ENCODE measurements around the gene SMARCB1.

SMARCB1 gene

DNA sequence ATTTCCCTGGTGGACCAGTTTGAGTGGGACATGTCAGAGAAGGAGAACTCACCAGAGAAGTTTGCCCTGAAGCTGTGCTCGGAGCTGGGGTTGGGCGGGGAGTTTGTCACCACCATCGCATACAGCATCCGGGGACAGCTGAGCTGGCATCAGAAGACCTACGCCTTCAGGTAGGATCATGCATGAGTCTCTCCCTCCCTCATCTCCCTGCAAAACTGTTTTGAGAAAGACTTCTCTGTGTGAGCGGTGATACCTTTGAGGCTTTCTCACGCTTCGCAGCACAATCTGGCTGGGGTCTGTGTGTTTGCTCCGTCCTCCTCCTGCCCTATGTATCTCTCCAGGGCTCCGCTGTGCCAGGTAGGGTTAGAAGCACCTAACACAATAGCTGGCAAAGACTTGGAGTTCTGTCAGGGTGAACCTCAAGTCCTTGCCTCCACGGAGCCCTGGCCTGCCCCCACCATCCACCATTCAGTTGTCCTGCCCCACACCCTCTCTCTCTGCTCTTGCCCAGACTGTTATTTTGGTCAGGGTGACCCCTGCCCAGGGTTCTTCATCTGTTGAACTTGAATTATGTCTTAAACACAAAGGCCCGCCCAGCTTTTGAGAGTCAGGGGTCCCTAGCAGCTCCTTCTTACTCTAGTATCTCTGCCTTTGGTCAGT, 38.6 kb downstream of the SMARCB1 start:
- no peak overlapping the region for H2AFZ ChIP-seq (ENCODE audit: low read depth, low read length)
- DNase-seq = no peak
- H4K91ac ChIP-seq (ENCODE audit: low read length) = peak overlapping the region; percentile 99
- H3K27ac ChIP-seq (ENCODE audit: low read length, poor library complexity, severe bottlenecking) = peak overlapping the region; percentile 57
- peak overlapping the region; percentile 91 for H2BK120ac ChIP-seq (ENCODE audit: low read depth, low read length)
- no peaks in the 10 kb centered on the region for H3K9me3 ChIP-seq (ENCODE audit: control insufficient read depth, low read length)
- peak overlapping the region in 1 of 2 experiments; percentile 71 for H3K14ac ChIP-seq (ENCODE audit: low read length in 2 of 2)
- H3K9ac ChIP-seq (ENCODE audit: low read length) = peak overlapping the region; percentile 57
- WGBS = 93% methylated on average over 12 of the region's 12 CpGs
- H2BK12ac ChIP-seq (ENCODE audit: low read length in 2 of 2) = peak overlapping the region; percentile 76 to 99
- H3K36me3 ChIP-seq (ENCODE audit: control insufficient read depth in 1 of 2, insufficient read depth in 2 of 2, low read depth in 1 of 2, low read length in 2 of 2) = peaks cover 82 to 83% of the 10 kb centered on the region in 2 experiments
- H3K4me3 ChIP-seq (ENCODE audit: insufficient read depth in 1 of 2, low read depth in 1 of 2, low read length in 2 of 2) = no peak overlapping the region
- H3K18ac ChIP-seq (ENCODE audit: low read depth in 1 of 2, low read length in 2 of 2) = peak overlapping the region; percentile 74 to 88
- peak overlapping the region; percentile 70 to 95 for H3K4ac ChIP-seq (ENCODE audit: low read depth in 1 of 2, low read length in 2 of 2)
- peak overlapping the region; percentile 58 for H2BK15ac ChIP-seq (ENCODE audit: low read depth, poor library complexity, severe bottlenecking)
- H3K23ac ChIP-seq (ENCODE audit: low read length in 2 of 2) = no peak overlapping the region
- peak overlapping the region; percentile 95 for H4K8ac ChIP-seq (ENCODE audit: low read length)
- H3K79me1 ChIP-seq (replicated peaks; ENCODE audit: low read length, poor library complexity, severe bottlenecking) = peaks cover 46% of the 10 kb centered on the region
- peak overlapping the region; percentile 93 for H2AK5ac ChIP-seq (ENCODE audit: low read length, severe bottlenecking)
- H2BK5ac ChIP-seq (ENCODE audit: low read depth, low read length, poor library complexity, severe bottlenecking) = peak overlapping the region; percentile 88
- no peak overlapping the region for H3K4me2 ChIP-seq (ENCODE audit: low read length, poor library complexity, severe bottlenecking)
- H3K27me3 ChIP-seq (ENCODE audit: control insufficient read depth in 1 of 2, insufficient read depth in 1 of 2, low read length in 2 of 2) = no peaks in the 10 kb centered on the region
- H3K4me1 ChIP-seq (ENCODE audit: control insufficient read depth, insufficient read depth, low read depth, low read length) = peaks cover 40% of the 10 kb centered on the region

DNA sequence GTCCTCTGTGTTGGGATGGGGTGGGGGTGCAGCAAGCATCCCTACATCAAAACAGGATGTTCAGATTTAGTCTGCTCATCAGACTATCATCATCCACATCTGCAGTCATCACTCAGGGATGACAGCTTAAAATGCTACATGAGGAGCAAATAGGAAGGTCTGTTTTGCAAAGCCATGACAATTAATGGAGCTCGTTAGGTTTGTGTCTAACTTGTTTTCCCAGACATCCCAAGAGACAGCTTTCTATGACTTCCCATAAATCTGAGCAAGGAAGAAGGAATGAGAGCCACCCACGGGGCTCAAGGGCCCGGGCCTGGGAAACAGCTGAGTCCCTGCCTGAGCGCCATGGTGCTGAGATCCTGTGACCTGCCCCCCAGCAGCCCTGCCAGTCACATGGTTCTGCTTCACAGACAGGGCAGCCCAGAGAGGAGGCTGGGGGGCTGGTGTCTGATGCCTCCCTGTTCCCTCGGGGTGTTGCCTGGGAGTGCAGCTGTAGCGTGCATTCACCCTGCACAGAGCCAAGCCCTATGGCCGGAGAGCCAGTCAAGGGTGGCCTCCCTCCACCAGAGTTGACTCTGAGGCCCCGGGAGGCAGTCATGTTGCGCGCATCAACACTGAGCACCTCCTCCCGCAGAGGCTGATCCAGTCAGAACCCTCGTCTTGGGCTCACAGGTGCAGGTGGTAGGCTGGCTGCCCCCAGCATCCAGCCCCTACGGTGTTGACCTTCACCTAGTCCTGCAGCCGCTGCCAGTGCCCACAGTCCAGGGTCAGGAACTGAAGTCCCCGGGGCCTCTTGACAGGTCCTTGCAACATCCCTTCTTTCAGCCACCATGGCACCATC, 40.0 kb downstream of the SMARCB1 start:
- Histone ChIP-seq H3K4me2 (ENCODE audit: low read length, poor library complexity, severe bottlenecking) (no peak overlapping the region), H2BK5ac (ENCODE audit: low read depth, low read length, poor library complexity, severe bottlenecking) (peak overlapping the region; percentile 53), H3K27me3 (ENCODE audit: control insufficient read depth in 1 of 2, insufficient read depth in 1 of 2, low read length in 2 of 2) (no peaks in the 10 kb centered on the region), H3K4me3 (ENCODE audit: insufficient read depth in 1 of 2, low read depth in 1 of 2, low read length in 2 of 2) (no peak overlapping the region), H3K18ac (ENCODE audit: low read depth in 1 of 2, low read length in 2 of 2) (peak overlapping the region; percentile 34 to 58), H2BK120ac (ENCODE audit: low read depth, low read length) (peak overlapping the region; percentile 21), H3K9me3 (ENCODE audit: control insufficient read depth, low read length) (no peaks in the 10 kb centered on the region), H3K4me1 (ENCODE audit: control insufficient read depth, insufficient read depth, low read depth, low read length) (peaks cover 40% of the 10 kb centered on the region), H2AFZ (ENCODE audit: low read depth, low read length) (no peak overlapping the region), H2BK12ac (ENCODE audit: low read length in 2 of 2) (peak overlapping the region in 1 of 2 experiments; percentile 11), H3K14ac (ENCODE audit: low read length in 2 of 2) (peak overlapping the region in 1 of 2 experiments; percentile 37), H3K79me1 (replicated peaks; ENCODE audit: low read length, poor library complexity, severe bottlenecking) (peaks cover 47% of the 10 kb centered on the region), H4K8ac (ENCODE audit: low read length) (peak overlapping the region; percentile 59), H4K91ac (ENCODE audit: low read length) (peak overlapping the region; percentile 92), H3K9ac (ENCODE audit: low read length) (peak overlapping the region; percentile 24), H3K27ac (ENCODE audit: low read length, poor library complexity, severe bottlenecking) (peak overlapping the region; percentile 45), H2AK5ac (ENCODE audit: low read length, severe bottlenecking) (peak overlapping the region; percentile 70), H3K4ac (ENCODE audit: low read depth in 1 of 2, low read length in 2 of 2) (peak overlapping the region; percentile 63 to 94), H2BK15ac (ENCODE audit: low read depth, poor library complexity, severe bottlenecking) (no peak overlapping the region), H3K36me3 (ENCODE audit: control insufficient read depth in 1 of 2, insufficient read depth in 2 of 2, low read depth in 1 of 2, low read length in 2 of 2) (peaks cover 80 to 81% of the 10 kb centered on the region in 2 experiments), H3K23ac (ENCODE audit: low read length in 2 of 2) (no peak overlapping the region)
- DNase-seq = peak; percentile 70
- 67% methylated on average over 15 of the region's 15 CpGs for WGBS

DNA sequence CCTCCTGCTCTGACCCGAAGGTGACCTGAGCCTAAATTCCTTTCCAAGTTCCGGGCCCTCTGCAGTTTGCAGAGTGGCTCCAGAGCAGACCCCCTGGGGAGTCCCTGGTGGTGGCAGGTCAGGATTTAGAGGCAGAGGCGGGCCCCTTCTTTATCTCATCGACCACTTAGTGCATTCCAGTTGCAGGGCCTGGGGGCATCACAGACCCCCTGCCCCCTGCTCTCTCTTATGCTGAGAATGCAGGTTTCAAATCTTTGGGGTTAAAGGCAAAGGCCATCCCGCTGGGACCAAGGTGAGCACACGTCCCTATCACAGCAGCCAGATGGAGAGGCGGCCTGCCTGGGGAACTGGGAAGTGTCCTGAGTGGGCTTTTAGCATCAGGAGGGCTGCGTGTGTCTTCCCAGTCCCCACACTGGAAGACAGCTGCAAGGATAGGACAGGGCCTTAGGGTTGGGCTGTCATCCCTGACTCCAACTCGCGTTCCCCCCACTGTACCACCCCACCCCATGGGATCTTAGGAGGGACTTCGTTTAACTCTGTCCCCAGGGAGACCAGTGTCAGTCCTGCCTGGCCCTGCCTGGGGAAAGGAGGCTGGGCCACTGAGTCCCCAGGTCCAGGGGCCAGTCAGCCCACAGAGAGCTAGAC, 40.7 kb downstream of the SMARCB1 start:
- Histone ChIP-seq H3K23ac (ENCODE audit: low read length in 2 of 2) (no peak overlapping the region), H2AK5ac (ENCODE audit: low read length, severe bottlenecking) (peak overlapping the region; percentile 33), H2BK15ac (ENCODE audit: low read depth, poor library complexity, severe bottlenecking) (peak overlapping the region; percentile 6), H3K9ac (ENCODE audit: low read length) (no peak overlapping the region), H2BK120ac (ENCODE audit: low read depth, low read length) (peak overlapping the region; percentile 21), H2AFZ (ENCODE audit: low read depth, low read length) (no peak overlapping the region), H3K14ac (ENCODE audit: low read length in 2 of 2) (no peak overlapping the region), H3K36me3 (ENCODE audit: control insufficient read depth in 1 of 2, insufficient read depth in 2 of 2, low read depth in 1 of 2, low read length in 2 of 2) (peaks cover 73 to 80% of the 10 kb centered on the region in 2 experiments), H3K9me3 (ENCODE audit: control insufficient read depth, low read length) (no peaks in the 10 kb centered on the region), H3K79me1 (replicated peaks; ENCODE audit: low read length, poor library complexity, severe bottlenecking) (peaks cover 47% of the 10 kb centered on the region), H4K91ac (ENCODE audit: low read length) (peak overlapping the region; percentile 92), H3K27me3 (ENCODE audit: control insufficient read depth in 1 of 2, insufficient read depth in 1 of 2, low read length in 2 of 2) (no peaks in the 10 kb centered on the region), H2BK5ac (ENCODE audit: low read depth, low read length, poor library complexity, severe bottlenecking) (no peak overlapping the region), H2BK12ac (ENCODE audit: low read length in 2 of 2) (peak overlapping the region in 1 of 2 experiments; percentile 60), H3K4me3 (ENCODE audit: insufficient read depth in 1 of 2, low read depth in 1 of 2, low read length in 2 of 2) (no peak overlapping the region), H4K8ac (ENCODE audit: low read length) (no peak overlapping the region), H3K4me1 (ENCODE audit: control insufficient read depth, insufficient read depth, low read depth, low read length) (peaks cover 37% of the 10 kb centered on the region), H3K4me2 (ENCODE audit: low read length, poor library complexity, severe bottlenecking) (no peak overlapping the region), H3K18ac (ENCODE audit: low read depth in 1 of 2, low read length in 2 of 2) (peak overlapping the region in 1 of 2 experiments; percentile 31), H3K27ac (ENCODE audit: low read length, poor library complexity, severe bottlenecking) (peak overlapping the region; percentile 4), H3K4ac (ENCODE audit: low read depth in 1 of 2, low read length in 2 of 2) (peak overlapping the region; percentile 63 to 94)
- no peak for DNase-seq
- 87% methylated on average over 8 of the region's 11 CpGs for WGBS

Data from mesenchymal stem cell (in vitro differentiated cells and primary cell).